Measurements from ENCODE around the gene TIMP2. TPM values are rescaled to one million over a fixed set of nuclear protein-coding genes. Genes with fewer than 3 reads are reported as not detected.

Gene TIMP2
- total and polyA plus RNA-seq, 2 of the 13 experiments (the other 11 are each of a cell fraction or from before 2014, with no cell fraction given): 3.8 to 8.5 TPM

GRCh38 chr17:78838574-78839005 is 86.6 kb downstream of the TIMP2 start (continued):
- TF ChIP-seq MXD3 (CRISPR knock-in tag; IDR thresholded peaks at IDR 0.05) (no peak; the same call in 1 of the 2 replicates), NFRKB (IDR thresholded peaks at IDR 0.05) (no peak), HCFC1 (IDR thresholded peaks at IDR 0.05; ENCODE audit: low read depth, low read length) (no peak), CREBL2 (CRISPR knock-in tag; IDR thresholded peaks at IDR 0.05; ENCODE audit: borderline replicate concordance) (no peak), SIX1 (CRISPR knock-in tag; IDR thresholded peaks at IDR 0.05; ENCODE audit: borderline replicate concordance) (no peak), THAP11 (CRISPR knock-in tag; IDR thresholded peaks at IDR 0.05) (0 out of 2 replicates have a peak, but pooled peaks have one; percentile 34), TERF1 (CRISPR knock-in tag; IDR thresholded peaks at IDR 0.05) (no peak), ATF7 (IDR thresholded peaks at IDR 0.05) (no peak), ATF7 (CRISPR knock-in tag; IDR thresholded peaks at IDR 0.05) (no peak), TRIM22 (IDR thresholded peaks at IDR 0.05) (no peak), ARNTL (CRISPR knock-in tag; IDR thresholded peaks at IDR 0.05) (no peak), KDM1A (CRISPR knock-in tag; IDR thresholded peaks at IDR 0.05) (no peak), HOXA7 (CRISPR knock-in tag; IDR thresholded peaks at IDR 0.05) (no peak), FOXK1 (CRISPR knock-in tag; IDR thresholded peaks at IDR 0.05; ENCODE audit: borderline replicate concordance, low read depth) (no peak), ZNF792 (CRISPR knock-in tag; IDR thresholded peaks at IDR 0.05) (no peak), SOX6 (IDR thresholded peaks at IDR 0.05) (no peak), SOX6 (CRISPR knock-in tag; IDR thresholded peaks at IDR 0.05) (no peak), AKAP8 (CRISPR knock-in tag; IDR thresholded peaks at IDR 0.05) (no peak), HNF4A (CRISPR knock-in tag; IDR thresholded peaks at IDR 0.05) (no peak), E2F5 (CRISPR knock-in tag; conservative IDR thresholded peaks at IDR 0.05) (no peak), ZNF850 (CRISPR knock-in tag; conservative IDR thresholded peaks at IDR 0.05) (no peak), NFYB (CRISPR knock-in tag; IDR thresholded peaks at IDR 0.05) (no peak), ZKSCAN1 (IDR thresholded peaks at IDR 0.05; ENCODE audit: low read length) (no peak), ZBTB37 (CRISPR knock-in tag; IDR thresholded peaks at IDR 0.05) (no peak), ZNF414 (CRISPR knock-in tag; IDR thresholded peaks at IDR 0.05) (no peak), FOXK2 (IDR thresholded peaks at IDR 0.05) (no peak), JUNB (CRISPR knock-in tag; IDR thresholded peaks at IDR 0.05; ENCODE audit: borderline replicate concordance) (no peak), NPAS2 (CRISPR knock-in tag; IDR thresholded peaks at IDR 0.05; ENCODE audit: borderline replicate concordance) (no peak), ZNF354B (CRISPR knock-in tag; IDR thresholded peaks at IDR 0.05) (no peak)
